PC-9 (cell line): ENCODE data around the gene ACSL4. TPM values are rescaled to one million over a fixed set of nuclear protein-coding genes. Genes with fewer than 3 reads are reported as not detected.

Experiments used
- BruUV-seq: library from RNA; stranded (reverse); fragments of 400-500 nt; replicated peaks from 2 replicates; lab custom pipeline; 2021; lab: Mats Ljungman, UMichigan
- CTCF ChIA-PET: fragments of 300-600 bp; sonication (Branson Sonifier 250); formaldehyde crosslinking; loops from one replicate; lab custom pipeline; 2022; ENCODE audit warnings: antibody characterized with exemption; lab: Charles Lee
- POLR2A ChIA-PET: fragments of 300-600 bp; sonication (Branson Sonifier 250); formaldehyde crosslinking; loops from one replicate; lab custom pipeline; 2022; ENCODE audit warnings: antibody characterized with exemption; ENCODE audit not compliant: unreplicated experiment; lab: Charles Lee
- DNase-seq, 2 experiments: peaks; one replicate each; pipeline versions ENCODE4 v3.0.0 to v3.0.0-alpha.2; 2015 to 2022; ENCODE audit warnings: mixed read lengths in 1 of 2
- H2AFZ ChIP-seq: fragments of 200-600 bp; sonication (generic); 2 replicates; pipeline ENCODE4 v1.8.1; 2017; ENCODE audit warnings: antibody characterized with exemption
- H3F3A ChIP-seq: fragments of 200-600 bp; sonication (generic); 2 replicates; pipeline ENCODE4 v1.8.1; 2017; ENCODE audit warnings: antibody characterized with exemption, mild to moderate bottlenecking, low read depth; ENCODE audit not compliant: insufficient read depth
- H3K27ac ChIP-seq: fragments of 200-600 bp; sonication (generic); 2 replicates; pipeline ENCODE4 v1.6.1; 2016; ENCODE audit warnings: mixed run types
- H3K27me3 ChIP-seq: fragments of 200-600 bp; sonication (generic); 2 replicates; pipeline ENCODE4 v1.6.1; 2016; ENCODE audit warnings: low read depth, mixed run types; ENCODE audit not compliant: insufficient read depth
- H3K36me3 ChIP-seq: fragments of 200-600 bp; sonication (generic); 2 replicates; pipeline ENCODE4 v1.6.1; 2016; ENCODE audit warnings: low read depth, mixed run types
- H3K4me1 ChIP-seq: fragments of 200-600 bp; sonication (generic); replicated peaks from 2 replicates; pipeline ENCODE4 v1.6.1; 2016; ENCODE audit warnings: mixed run types; ENCODE audit not compliant: insufficient read depth
- H3K4me2 ChIP-seq: fragments of 200-600 bp; sonication (generic); 2 replicates; pipeline ENCODE4 v1.6.1; 2017; ENCODE audit warnings: mixed run types
- H3K4me3 ChIP-seq: fragments of 200-600 bp; sonication (generic); 2 replicates; pipeline ENCODE4 v1.6.1; 2016; ENCODE audit warnings: mixed run types
- H3K79me2 ChIP-seq: fragments of 200-600 bp; sonication (generic); 2 replicates; pipeline ENCODE4 v1.6.1; 2017; ENCODE audit warnings: low read depth, mixed run types
- H3K9me2 ChIP-seq: fragments of 200-600 bp; sonication (generic); 2 replicates; pipeline ENCODE4 v1.8.1; 2017; ENCODE audit warnings: mild to moderate bottlenecking; ENCODE audit not compliant: insufficient read depth
- H3K9me3 ChIP-seq: fragments of 200-600 bp; sonication (generic); 2 replicates; pipeline ENCODE4 v1.8.1; 2016; ENCODE audit warnings: low read depth; ENCODE audit not compliant: insufficient read depth
- H4K20me1 ChIP-seq: fragments of 200-600 bp; sonication (generic); 2 replicates; pipeline ENCODE4 v1.8.1; 2017; ENCODE audit not compliant: insufficient read depth
- EZH2 ChIP-seq: fragments of 200-600 bp; sonication (generic); IDR thresholded peaks from 2 replicates; pipeline ENCODE4 v1.8.0; 2017; ENCODE audit warnings: antibody characterized with exemption, low read depth
- intact Hi-C: fragments of 100-400 bp; cut with micrococcal nuclease; formaldehyde crosslinking; loops from one replicate; pipeline ENCODE4 v1.10.0; 2022; ENCODE audit not compliant: unreplicated experiment
- total RNA-seq: library from RNA; stranded (reverse); gene quantifications from 2 replicates; pipeline ENCODE4 v1.2.3, GENCODE V29; 2021
- TF ChIP-seq, protein P1 (sequence below): fragments of 200-600 bp; sonication (generic); conservative IDR thresholded peaks from 2 replicates; pipeline ENCODE4 v1.6.1; 2017; ENCODE audit warnings: mixed run types, antibody characterized with exemption, mild to moderate bottlenecking, moderate library complexity

ACSL4 gene
- total RNA-seq, 1 experiment from 2014 or later: 81.1 TPM

DNA sequence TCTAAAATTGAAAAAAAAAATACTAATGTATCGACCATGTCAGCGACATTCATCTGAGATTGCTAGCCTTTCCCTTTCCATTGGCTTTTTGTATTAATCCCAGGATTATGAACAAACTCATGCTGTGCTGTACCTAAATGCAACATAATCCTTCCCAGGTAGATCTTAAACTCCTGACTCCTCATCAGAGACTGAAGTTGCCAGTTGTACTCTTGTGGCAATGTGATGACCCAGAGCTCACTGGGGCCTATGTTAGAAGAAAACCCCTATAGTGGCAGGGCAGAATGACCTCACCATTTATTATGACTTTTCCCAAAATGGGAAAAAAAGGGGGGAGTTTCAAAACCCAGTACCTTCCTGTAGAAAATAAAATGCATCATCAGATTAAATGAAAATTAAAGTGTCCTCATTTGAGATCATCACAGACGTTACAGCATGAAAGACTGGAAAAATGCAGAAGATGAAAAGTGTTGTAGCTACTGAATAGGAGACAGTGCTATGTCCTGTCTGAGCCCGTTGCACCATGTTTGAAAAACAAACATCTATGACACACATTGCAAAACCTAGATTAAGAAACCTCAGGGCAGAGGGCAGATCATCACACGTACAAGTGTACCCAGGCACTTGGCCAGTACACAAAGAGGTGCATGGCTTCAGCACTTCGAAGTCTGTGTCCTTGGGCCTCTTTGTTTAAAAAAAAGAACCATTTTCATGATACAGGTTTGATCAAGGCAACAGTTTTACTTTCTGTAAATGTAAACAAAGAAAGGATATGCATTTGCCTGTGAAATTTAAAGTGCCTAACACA is 6.8 kb upstream of the ACSL4 start:
- no peaks in the 10 kb centered on the region for H4K20me1 ChIP-seq
- no peaks in the 10 kb centered on the region for H3K9me3 ChIP-seq
- H3K79me2 ChIP-seq: no peaks in the 10 kb centered on the region
- no peak overlapping the region for H2AFZ ChIP-seq
- H3F3A ChIP-seq: no peaks in the 10 kb centered on the region; the same call in 1 of the 2 replicates
- no TSS peak for BruUV-seq
- TF ChIP-seq, protein P1, sequence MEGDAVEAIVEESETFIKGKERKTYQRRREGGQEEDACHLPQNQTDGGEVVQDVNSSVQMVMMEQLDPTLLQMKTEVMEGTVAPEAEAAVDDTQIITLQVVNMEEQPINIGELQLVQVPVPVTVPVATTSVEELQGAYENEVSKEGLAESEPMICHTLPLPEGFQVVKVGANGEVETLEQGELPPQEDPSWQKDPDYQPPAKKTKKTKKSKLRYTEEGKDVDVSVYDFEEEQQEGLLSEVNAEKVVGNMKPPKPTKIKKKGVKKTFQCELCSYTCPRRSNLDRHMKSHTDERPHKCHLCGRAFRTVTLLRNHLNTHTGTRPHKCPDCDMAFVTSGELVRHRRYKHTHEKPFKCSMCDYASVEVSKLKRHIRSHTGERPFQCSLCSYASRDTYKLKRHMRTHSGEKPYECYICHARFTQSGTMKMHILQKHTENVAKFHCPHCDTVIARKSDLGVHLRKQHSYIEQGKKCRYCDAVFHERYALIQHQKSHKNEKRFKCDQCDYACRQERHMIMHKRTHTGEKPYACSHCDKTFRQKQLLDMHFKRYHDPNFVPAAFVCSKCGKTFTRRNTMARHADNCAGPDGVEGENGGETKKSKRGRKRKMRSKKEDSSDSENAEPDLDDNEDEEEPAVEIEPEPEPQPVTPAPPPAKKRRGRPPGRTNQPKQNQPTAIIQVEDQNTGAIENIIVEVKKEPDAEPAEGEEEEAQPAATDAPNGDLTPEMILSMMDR: no peak
- no peak for TF ChIP-seq EZH2
- POLR2A ChIA-PET: no interaction called here
- H3K36me3 ChIP-seq: no peaks in the 10 kb centered on the region
- H3K4me1 ChIP-seq: 0 out of 2 replicates have a peak, but pooled peaks cover 7% of the 10 kb centered on the region
- no peaks in the 10 kb centered on the region for H3K27me3 ChIP-seq
- 0 out of 2 replicates have a peak, but pooled peaks cover 6% of the 10 kb centered on the region for H3K9me2 ChIP-seq
- H3K27ac ChIP-seq: no peak overlapping the region
- peak in 1 of 2 experiments; percentile 73 for DNase-seq
- no peak overlapping the region for H3K4me2 ChIP-seq
- CTCF ChIA-PET: no interaction called here
- H3K4me3 ChIP-seq: no peak overlapping the region
- intact Hi-C loops: no loop called here

DNA sequence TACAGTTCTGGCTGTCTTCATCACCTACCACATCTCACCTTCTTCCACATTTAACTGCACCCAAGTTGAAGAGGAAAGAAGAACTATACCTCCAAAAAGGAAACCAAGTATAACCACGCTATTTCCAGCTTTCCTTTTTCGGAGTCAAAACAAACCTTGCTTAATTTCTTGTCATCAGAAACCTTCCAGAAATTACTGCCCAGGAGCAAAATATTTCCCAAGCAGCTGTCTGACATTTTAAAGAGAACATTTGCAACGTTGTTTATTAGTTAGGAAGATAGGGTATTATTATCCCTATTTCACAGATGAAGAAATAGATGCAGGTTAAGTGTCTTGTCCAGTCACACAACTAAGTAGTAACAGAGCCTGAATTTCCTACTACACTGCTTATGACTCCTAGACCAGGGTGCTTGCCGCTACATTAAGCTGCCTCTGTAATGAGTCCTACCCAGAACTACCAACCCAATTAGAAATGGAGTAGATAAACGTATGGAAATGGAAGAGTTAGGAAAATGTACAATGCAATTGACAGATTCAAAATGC is 2.2 kb upstream of the ACSL4 start:
- ChIA-PET POLR2A (interaction anchor here (0.6 kb wide), 1 partner anchor 112 kb away, joined by 4 read pairs; no protein-coding TSS in a partner anchor), CTCF (interaction anchor here (0.9 kb wide), 1 partner anchor 21 kb away, joined by 3 read pairs; no protein-coding TSS in a partner anchor)
- no peak overlapping the region for H3K4me2 ChIP-seq
- no peak overlapping the region for H3K4me3 ChIP-seq
- peaks cover 12% of the 10 kb centered on the region; the same call in 1 of the 2 replicates for H3F3A ChIP-seq
- TF ChIP-seq EZH2: no peak
- TF ChIP-seq, protein P1: no peak
- no TSS peak for BruUV-seq
- H3K36me3 ChIP-seq: no peaks in the 10 kb centered on the region
- H3K27me3 ChIP-seq: no peaks in the 10 kb centered on the region
- H3K4me1 ChIP-seq: peaks cover 28% of the 10 kb centered on the region
- H3K27ac ChIP-seq: no peak overlapping the region
- intact Hi-C loops: no loop called here
- H2AFZ ChIP-seq: no peak overlapping the region
- H4K20me1 ChIP-seq: no peaks in the 10 kb centered on the region
- no peak for DNase-seq
- no peaks in the 10 kb centered on the region for H3K9me2 ChIP-seq
- H3K79me2 ChIP-seq: peaks cover 26% of the 10 kb centered on the region
- H3K9me3 ChIP-seq: no peaks in the 10 kb centered on the region

DNA sequence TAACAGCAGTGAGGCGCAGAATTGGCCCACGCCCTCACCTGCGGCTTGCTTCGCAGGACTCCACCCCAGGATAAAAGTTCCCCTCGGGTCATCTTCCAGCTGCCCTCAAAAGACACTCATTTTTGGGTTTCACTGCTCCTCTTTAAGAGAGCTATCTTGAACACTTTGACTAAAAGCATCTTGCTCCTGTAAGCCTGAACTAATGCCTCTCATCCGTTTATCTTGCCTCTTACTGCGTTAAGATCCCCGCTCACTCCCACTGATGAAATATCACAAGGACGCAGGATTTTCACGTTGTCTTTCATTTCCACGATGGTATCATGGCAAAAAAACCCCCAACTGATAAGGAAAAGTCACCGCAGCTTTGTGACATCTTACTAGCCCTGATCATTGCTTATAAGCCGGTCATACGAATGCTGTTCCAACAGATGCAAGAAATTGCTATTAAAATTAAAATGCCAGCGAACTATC is 591 bp upstream of the ACSL4 start:
- no peaks in the 10 kb centered on the region for H3K9me2 ChIP-seq
- peaks cover 21% of the 10 kb centered on the region for H3K4me1 ChIP-seq
- no peak for DNase-seq
- no peak overlapping the region; the same call in 1 of the 2 replicates for H3K27ac ChIP-seq
- H3K4me2 ChIP-seq: peak overlapping the region; percentile 82
- no peaks in the 10 kb centered on the region for H4K20me1 ChIP-seq
- H3K36me3 ChIP-seq: no peaks in the 10 kb centered on the region
- peak overlapping the region; percentile 84 for H2AFZ ChIP-seq
- H3K27me3 ChIP-seq: no peaks in the 10 kb centered on the region
- peaks cover 12% of the 10 kb centered on the region; the same call in 1 of the 2 replicates for H3F3A ChIP-seq
- H3K79me2 ChIP-seq: peaks cover 43% of the 10 kb centered on the region
- no TSS peak for BruUV-seq
- peak overlapping the region; percentile 94 for H3K4me3 ChIP-seq
- CTCF ChIA-PET: interaction anchor here (0.6 to 1.3 kb wide), 3 partner anchors 123 to 679 kb away, joined by 3 to 4 read pairs (median 3); no protein-coding TSS in a partner anchor
- intact Hi-C loops: loop anchor here (2.0 to 5.0 kb wide), 2 partner anchors 27 to 679 kb away; no protein-coding TSS in a partner anchor
- no peaks in the 10 kb centered on the region for H3K9me3 ChIP-seq
- POLR2A ChIA-PET: interaction anchor here (0.6 kb wide), 1 partner anchor 41 kb away, joined by 3 read pairs; no protein-coding TSS in a partner anchor
- no peak for TF ChIP-seq EZH2
- TF ChIP-seq, protein P1: no peak
